K562 (cell line): ENCODE measurements around the gene KBTBD6. TPM values are rescaled to one million over a fixed set of nuclear protein-coding genes. Genes with fewer than 3 reads are reported as not detected.

Experiments used
- ATAC-seq: fragments of 200-7000 bp; cut with Tn5 transposase; 3 replicates; pipeline ENCODE4 v1.9.1; 2020; ENCODE audit warnings: moderate library complexity
- BruUV-seq: library from RNA; stranded (reverse); fragments of 400-500 nt; replicated peaks from 2 replicates; lab custom pipeline; 2021; lab: Mats Ljungman, UMichigan
- CTCF ChIA-PET: fragments of 300-600 bp; formaldehyde crosslinking; extraction: SDS; loops from one replicate; lab custom pipeline; 2021; ENCODE audit warnings: low intra/inter-chr PET ratio; lab: Yijun Ruan, JAX
- POLR2A ChIA-PET: fragments of 300-600, 350-650 bp; sonication (Branson Sonifier 250); formaldehyde crosslinking; extraction: SDS; loops from one replicate; lab custom pipeline; 2021; ENCODE audit warnings: antibody characterized with exemption, inconsistent platforms; lab: Yijun Ruan, JAX
- DNase-seq, 4 experiments: peaks; one replicate each; pipeline versions ENCODE4 v3.0.0 to v3.0.0-alpha.2; 2011 to 2018; ENCODE audit warnings: low spot score in 3 of 4, mixed read lengths in 3 of 4; ENCODE audit errors: extremely low read depth in 1 of 4
- FAIRE-seq: peaks from 2 replicates; lab custom pipeline; 2011; peaks lifted over from hg19 to GRCh38; lab: Jason Lieb, UNC
- H2AFZ ChIP-seq: 2 replicates; pipeline ENCODE4 v1.6.0; 2011; ENCODE audit warnings: low read depth, low read length, control low read depth, inconsistent platforms
- H3K27ac ChIP-seq: fragments of 200-600 bp; 3 replicates; pipeline ENCODE4 v1.8.0; 2011; ENCODE audit warnings: low read depth, mild to moderate bottlenecking, control low read depth, inconsistent platforms, low read length, moderate library complexity, mixed read lengths; ENCODE audit errors: extremely low read depth
- H3K27me3 ChIP-seq, 2 experiments: fragments of 300-600 bp in 1 of 2; 2 replicates in 1 of 2; 3 replicates in 1 of 2; pipeline versions ENCODE4 v1.6.0 to v1.8.0; 2011; ENCODE audit warnings: inconsistent platforms in 2 of 2, low read length in 2 of 2, mild to moderate bottlenecking in 1 of 2, mixed read lengths in 1 of 2, moderate library complexity in 1 of 2; ENCODE audit not compliant: control insufficient read depth in 2 of 2, insufficient read depth in 2 of 2
- H3K36me3 ChIP-seq: fragments of 300-600 bp; 3 replicates; pipeline ENCODE4 v1.8.0; 2011; ENCODE audit warnings: mild to moderate bottlenecking, low read length, inconsistent platforms; ENCODE audit not compliant: control insufficient read depth, insufficient read depth
- H3K4me1 ChIP-seq, 2 experiments: fragments of 200-600 bp in 1 of 2; replicated peaks in 1 of 2; 2 replicates in 1 of 2; 3 replicates in 1 of 2; pipeline versions ENCODE4 v1.5.1 to v1.8.0; 2011; ENCODE audit warnings: inconsistent platforms in 2 of 2, low read length in 2 of 2, mild to moderate bottlenecking in 1 of 2, mixed read lengths in 1 of 2, moderate library complexity in 1 of 2; ENCODE audit not compliant: control insufficient read depth in 2 of 2, insufficient read depth in 2 of 2
- H3K4me2 ChIP-seq: 2 replicates; pipeline ENCODE4 v1.6.1; 2011; ENCODE audit warnings: low read length, control low read depth, inconsistent platforms, mixed read lengths; ENCODE audit not compliant: insufficient read depth
- H3K4me3 ChIP-seq: fragments of 200-600 bp; sonication (generic), shearing (Covaris generic); 2 replicates; pipeline ENCODE4 v1.5.1; 2016; ENCODE audit warnings: control low read depth, inconsistent platforms
- H3K79me2 ChIP-seq: fragments of 200-600 bp; 3 replicates; pipeline ENCODE4 v1.8.0; 2011; ENCODE audit warnings: low read length, inconsistent platforms; ENCODE audit not compliant: control insufficient read depth, insufficient read depth
- H3K9ac ChIP-seq, 2 experiments: 2 replicates each; pipeline versions ENCODE4 v1.6.0 to v1.6.1; 2011; ENCODE audit warnings: low read depth in 2 of 2, low read length in 2 of 2, control low read depth in 1 of 2, inconsistent platforms in 1 of 2, mild to moderate bottlenecking in 1 of 2, mixed read lengths in 1 of 2; ENCODE audit not compliant: insufficient read depth in 1 of 2
- H3K9me1 ChIP-seq: one replicate; pipeline ENCODE4 v1.6.0; 2011; ENCODE audit warnings: inconsistent platforms, mild to moderate bottlenecking, low read length, moderate library complexity; ENCODE audit not compliant: control insufficient read depth, insufficient read depth
- H3K9me3 ChIP-seq: replicated peaks from 2 replicates; pipeline ENCODE4 v1.5.1; 2011; ENCODE audit warnings: low read depth, low read length, inconsistent platforms; ENCODE audit not compliant: control insufficient read depth, insufficient read depth
- H4K20me1 ChIP-seq: replicated peaks from 2 replicates; pipeline ENCODE4 v1.6.1; 2011; ENCODE audit warnings: low read length, inconsistent platforms, mixed read lengths; ENCODE audit not compliant: control insufficient read depth, insufficient read depth
- BRD9 ChIP-seq: fragments of 450-650 bp; IDR thresholded peaks from 2 replicates; pipeline ENCODE4 v1.6.1; 2018; ENCODE audit warnings: low read depth; ENCODE audit not compliant: partially characterized antibody
- ZNF778 ChIP-seq: fragments of 450-650 bp; formaldehyde crosslinking; IDR thresholded peaks from 2 replicates; pipeline ENCODE4 v1.4.0; 2020; ENCODE audit warnings: mild to moderate bottlenecking, moderate library complexity
- ZZZ3 ChIP-seq: fragments of 450-650 bp; IDR thresholded peaks from 2 replicates; pipeline ENCODE4 v1.6.1; 2016; ENCODE audit warnings: antibody characterized with exemption, mild to moderate bottlenecking, moderate library complexity
- WGBS: fragments of 100-300 bp; shearing (Covaris generic); methylation state at CpG from one replicate; pipeline ENCODE4 v1.1.6; 2016; ENCODE audit warnings: low coverage, mixed read lengths; ENCODE audit not compliant: insufficient coverage; ENCODE audit errors: missing lambda C conversion rate; 5-methylcytosine and 5-hydroxymethylcytosine counted together
- in situ Hi-C: fragments of 300-500 bp; cut with MboI; formaldehyde crosslinking; loops from 4 replicates; pipeline ENCODE4 v1.15.0; 2018; ENCODE audit warnings: inconsistent platforms, mixed read lengths
- intact Hi-C: fragments of 100-400 bp; cut with micrococcal nuclease; formaldehyde crosslinking; loops from 2 replicates; pipeline ENCODE4 v1.14.2; 2022
- polyA plus RNA-seq, 8 experiments: library from polyadenylated mRNA; depleted of rRNA in 4 of 8; stranded (reverse) in 5 of 8; unstranded in 3 of 8; fragments of >200 nt; fragmentation: Nextera tagmentation in 2 of 8; fragmentation: Illumina TruSeq in 1 of 8; extraction: Ambion mirVana in 2 of 8; extraction: Trizol in 1 of 8; gene quantifications; 2 replicates each; pipeline versions ENCODE4 v1.2.1 to v1.2.3, GENCODE V29; 2011 to 2014; ENCODE audit warnings: inconsistent platforms in 1 of 8, missing spikeins in 1 of 8
- total RNA-seq, 7 experiments: library from RNA; depleted of rRNA in 6 of 7; stranded (reverse); fragments of >200 nt in 6 of 7; fragmentation: Illumina TruSeq in 2 of 7; extraction: Trizol in 2 of 7; gene quantifications; 2 replicates each; pipeline versions ENCODE4 v1.2.1 to v1.2.3, GENCODE V29; 2011 to 2021; ENCODE audit warnings: low replicate concordance in 1 of 7
- TF ChIP-seq, protein P1 (sequence below): fragments of 450-650 bp; formaldehyde crosslinking; IDR thresholded peaks from 2 replicates; pipeline ENCODE4 v1.4.0; 2020; ENCODE audit warnings: mild to moderate bottlenecking, moderate library complexity
- TF ChIP-seq, protein P2 (sequence below): sonication (generic); formaldehyde crosslinking; IDR thresholded peaks from 2 replicates; pipeline ENCODE4 v1.8.1; 2022; ENCODE audit warnings: missing genetic modification reagents
- TF ChIP-seq, protein P3 (sequence below): fragments of 250-450 bp; sonication (Bioruptor Pico); IDR thresholded peaks from 2 replicates; pipeline ENCODE4 v1.8.0; 2021; ENCODE audit warnings: borderline replicate concordance, mild to moderate bottlenecking, moderate library complexity; ENCODE audit not compliant: poor library complexity, severe bottlenecking

The KBTBD6 gene
- total and polyA plus RNA-seq, 9 of the 15 experiments (the other 6 are each of a cell fraction or from before 2014, with no cell fraction given), result 1.9 to 4.9 (median 3.2) TPM

- TF ChIP-seq, protein P1, sequence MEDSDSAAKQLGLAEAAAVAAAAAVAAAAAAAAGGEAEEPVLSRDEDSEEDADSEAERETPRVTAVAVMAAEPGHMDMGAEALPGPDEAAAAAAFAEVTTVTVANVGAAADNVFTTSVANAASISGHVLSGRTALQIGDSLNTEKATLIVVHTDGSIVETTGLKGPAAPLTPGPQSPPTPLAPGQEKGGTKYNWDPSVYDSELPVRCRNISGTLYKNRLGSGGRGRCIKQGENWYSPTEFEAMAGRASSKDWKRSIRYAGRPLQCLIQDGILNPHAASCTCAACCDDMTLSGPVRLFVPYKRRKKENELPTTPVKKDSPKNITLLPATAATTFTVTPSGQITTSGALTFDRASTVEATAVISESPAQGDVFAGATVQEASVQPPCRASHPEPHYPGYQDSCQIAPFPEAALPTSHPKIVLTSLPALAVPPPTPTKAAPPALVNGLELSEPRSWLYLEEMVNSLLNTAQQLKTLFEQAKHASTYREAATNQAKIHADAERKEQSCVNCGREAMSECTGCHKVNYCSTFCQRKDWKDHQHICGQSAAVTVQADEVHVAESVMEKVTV (CRISPR knock-in tag), result no peak
- TF ChIP-seq BRD9, result no peak
- TF ChIP-seq, protein P2, sequence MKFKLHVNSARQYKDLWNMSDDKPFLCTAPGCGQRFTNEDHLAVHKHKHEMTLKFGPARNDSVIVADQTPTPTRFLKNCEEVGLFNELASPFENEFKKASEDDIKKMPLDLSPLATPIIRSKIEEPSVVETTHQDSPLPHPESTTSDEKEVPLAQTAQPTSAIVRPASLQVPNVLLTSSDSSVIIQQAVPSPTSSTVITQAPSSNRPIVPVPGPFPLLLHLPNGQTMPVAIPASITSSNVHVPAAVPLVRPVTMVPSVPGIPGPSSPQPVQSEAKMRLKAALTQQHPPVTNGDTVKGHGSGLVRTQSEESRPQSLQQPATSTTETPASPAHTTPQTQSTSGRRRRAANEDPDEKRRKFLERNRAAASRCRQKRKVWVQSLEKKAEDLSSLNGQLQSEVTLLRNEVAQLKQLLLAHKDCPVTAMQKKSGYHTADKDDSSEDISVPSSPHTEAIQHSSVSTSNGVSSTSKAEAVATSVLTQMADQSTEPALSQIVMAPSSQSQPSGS (CRISPR knock-in tag), result no peak
Measured at GRCh38 chr13:41145136-41145908, 12.7 kb upstream of the KBTBD6 start (continued).

DNA sequence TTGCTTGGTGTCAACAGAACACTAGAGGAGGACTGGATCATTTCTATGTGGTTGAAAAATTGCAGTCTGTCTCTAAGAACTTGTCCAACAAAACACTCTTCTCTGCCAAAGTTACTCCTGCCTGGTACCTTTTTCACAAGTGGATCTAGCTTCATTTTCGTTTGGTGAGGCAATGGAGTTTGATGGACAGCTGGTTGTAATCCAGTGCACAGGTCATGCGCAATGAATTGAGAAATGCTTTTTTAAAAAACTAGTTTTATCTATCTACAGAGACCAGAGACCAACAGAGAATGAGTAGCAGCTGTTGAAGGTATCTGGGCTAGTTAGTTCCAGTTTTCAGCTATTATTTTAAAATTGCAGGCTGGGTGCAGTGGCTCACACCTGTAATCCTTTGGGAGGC is 12.0 kb upstream of the KBTBD6 start:
- no peaks in the 10 kb centered on the region for H3K9me1 ChIP-seq
- H3K9me3 ChIP-seq, result peaks cover 9% of the 10 kb centered on the region
- intact Hi-C loops (no loop called here), in situ Hi-C loops (no loop called here)
- ATAC-seq, result no peak
- H3K27ac ChIP-seq, result no peak overlapping the region
- no peak overlapping the region for H3K9ac ChIP-seq
- POLR2A ChIA-PET, result interaction anchor here (0.8 kb wide), 1 partner anchor 83 kb away, joined by 3 read pairs; no protein-coding TSS in a partner anchor
- CTCF ChIA-PET, result no interaction called here
- BruUV-seq, result no TSS peak
- DNase-seq, result no peak
- H4K20me1 ChIP-seq, result no peaks in the 10 kb centered on the region
- no peak overlapping the region for H2AFZ ChIP-seq
- H3K4me1 ChIP-seq, result no peaks in the 10 kb centered on the region
- no peak for FAIRE-seq
- H3K4me2 ChIP-seq, result no peak overlapping the region
- TF ChIP-seq ZNF778, result no peak
- TF ChIP-seq, protein P3, sequence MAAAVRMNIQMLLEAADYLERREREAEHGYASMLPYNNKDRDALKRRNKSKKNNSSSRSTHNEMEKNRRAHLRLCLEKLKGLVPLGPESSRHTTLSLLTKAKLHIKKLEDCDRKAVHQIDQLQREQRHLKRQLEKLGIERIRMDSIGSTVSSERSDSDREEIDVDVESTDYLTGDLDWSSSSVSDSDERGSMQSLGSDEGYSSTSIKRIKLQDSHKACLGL, result no peak
- TF ChIP-seq ZZZ3, result no peak
- no peaks in the 10 kb centered on the region for H3K79me2 ChIP-seq
- no peaks in the 10 kb centered on the region for H3K27me3 ChIP-seq
- H3K4me3 ChIP-seq, result no peak overlapping the region
- no peaks in the 10 kb centered on the region for H3K36me3 ChIP-seq
- WGBS, result 0% methylated on average over 2 of the region's 2 CpGs
